Endothelial cell of umbilical vein (primary cell): ENCODE results near the gene CAMK2D. TPM values are rescaled to one million over a fixed set of nuclear protein-coding genes. Genes with fewer than 3 reads are reported as not detected.

Experiments used
- BruUV-seq: library from RNA; stranded (reverse); fragments of 400-500 nt; replicated peaks from 2 replicates; lab custom pipeline; 2021; lab: Mats Ljungman, UMichigan
- CTCF ChIA-PET: fragments of 300-600, 350-600 bp; sonication (Branson Sonifier 250); formaldehyde crosslinking; loops from one replicate; lab custom pipeline; 2021; ENCODE audit warnings: antibody characterized with exemption, inconsistent platforms; lab: Charles Lee
- POLR2A ChIA-PET: fragments of 300-600, 350-600 bp; sonication (Branson Sonifier 250); formaldehyde crosslinking; loops from one replicate; lab custom pipeline; 2021; ENCODE audit warnings: antibody characterized with exemption, inconsistent platforms; lab: Charles Lee
- DNase-seq: peaks from one replicate; pipeline ENCODE4 v3.0.0-alpha.2; 2011; ENCODE audit warnings: low read depth, low spot score
- FAIRE-seq: peaks from 2 replicates; lab custom pipeline; 2011; peaks lifted over from hg19 to GRCh38; lab: Jason Lieb, UNC
- H2AFZ ChIP-seq: 2 replicates; pipeline ENCODE4 v1.6.0; 2012; ENCODE audit warnings: low read depth, low read length, control low read depth, inconsistent platforms
- H3K27ac ChIP-seq: 2 replicates; pipeline ENCODE4 v1.5.1; 2011; ENCODE audit warnings: low read depth, mild to moderate bottlenecking, control low read depth, low read length, moderate library complexity; ENCODE audit not compliant: insufficient read depth
- H3K27me3 ChIP-seq, 2 experiments: 2 replicates each; pipeline versions ENCODE4 v1.6.0 to v1.6.1; 2011; ENCODE audit warnings: low read length in 2 of 2, mixed read lengths in 1 of 2; ENCODE audit not compliant: control insufficient read depth in 2 of 2, insufficient read depth in 2 of 2
- H3K36me3 ChIP-seq, 2 experiments: 2 replicates in 1 of 2; 3 replicates in 1 of 2; pipeline ENCODE4 v1.5.1; 2011; ENCODE audit warnings: low read length in 2 of 2, mild to moderate bottlenecking in 1 of 2, moderate library complexity in 1 of 2; ENCODE audit not compliant: control insufficient read depth in 2 of 2, insufficient read depth in 2 of 2; ENCODE audit errors: extremely low read depth in 1 of 2
- H3K4me1 ChIP-seq: 3 replicates; pipeline ENCODE4 v1.5.1; 2011; ENCODE audit warnings: mild to moderate bottlenecking, low read length; ENCODE audit not compliant: control insufficient read depth, insufficient read depth; ENCODE audit errors: extremely low read depth
- H3K4me2 ChIP-seq: 2 replicates; pipeline ENCODE4 v1.6.1; 2011; ENCODE audit warnings: low read length, control low read depth, mixed read lengths; ENCODE audit not compliant: insufficient read depth
- H3K4me3 ChIP-seq, 3 experiments: fragments of 200-600 bp in 1 of 3; sonication (generic), shearing (Covaris generic) in 1 of 3; replicated peaks in 1 of 3; 2 replicates each; pipeline ENCODE4 v1.5.1; 2011 to 2016; ENCODE audit warnings: control low read depth in 3 of 3, low read length in 3 of 3, mild to moderate bottlenecking in 2 of 3, inconsistent platforms in 1 of 3, low read depth in 1 of 3, moderate library complexity in 1 of 3; ENCODE audit not compliant: insufficient read depth in 1 of 3
- H3K79me2 ChIP-seq: 2 replicates; pipeline ENCODE4 v1.6.0; 2012; ENCODE audit warnings: low read length, inconsistent platforms; ENCODE audit not compliant: control insufficient read depth, insufficient read depth
- H3K9ac ChIP-seq: replicated peaks from 2 replicates; pipeline ENCODE3; 2011; ENCODE audit warnings: low read length, control low read depth; ENCODE audit not compliant: insufficient read depth; ENCODE audit errors: extremely low read depth
- H3K9me1 ChIP-seq: replicated peaks from 3 replicates; pipeline ENCODE4 v1.6.0; 2011; ENCODE audit warnings: mild to moderate bottlenecking, low read length; ENCODE audit not compliant: control insufficient read depth, insufficient read depth; ENCODE audit errors: extremely low read depth
- H3K9me3 ChIP-seq: replicated peaks from 2 replicates; pipeline ENCODE4 v1.5.1; 2012; ENCODE audit warnings: low read length, inconsistent platforms; ENCODE audit not compliant: control insufficient read depth, insufficient read depth
- H4K20me1 ChIP-seq: replicated peaks from 2 replicates; pipeline ENCODE3; 2011; ENCODE audit warnings: mild to moderate bottlenecking, low read length; ENCODE audit not compliant: control insufficient read depth, insufficient read depth; ENCODE audit errors: extremely low read depth
- CTCF ChIP-seq, 2 donors: IDR thresholded peaks; 1 replicate in 1 of 2; 2 replicates in 1 of 2; pipeline ENCODE4 v1.5.1; 2011; ENCODE audit warnings: low read length in 2 of 2, mild to moderate bottlenecking in 2 of 2, moderate library complexity in 2 of 2, control low read depth in 1 of 2, inconsistent platforms in 1 of 2, low read depth in 1 of 2; ENCODE audit not compliant: insufficient read depth in 1 of 2; ENCODE audit errors: extremely low read depth in 1 of 2
- EZH2 ChIP-seq: IDR thresholded peaks from 2 replicates; pipeline ENCODE4 v1.6.1; 2012; ENCODE audit warnings: borderline replicate concordance, low read depth, mild to moderate bottlenecking, moderate library complexity, low read length, inconsistent platforms; ENCODE audit not compliant: severe bottlenecking
- FOS ChIP-seq: IDR thresholded peaks from 2 replicates; pipeline ENCODE4 v1.6.1; 2011; ENCODE audit warnings: mild to moderate bottlenecking, low read length, moderate library complexity, borderline replicate concordance; ENCODE audit not compliant: insufficient read depth
- GATA2 ChIP-seq: IDR thresholded peaks from 2 replicates; pipeline ENCODE4 v1.7.0; 2011; ENCODE audit warnings: low read depth, mild to moderate bottlenecking, moderate library complexity, mixed read lengths, low read length; ENCODE audit not compliant: insufficient read length, insufficient read depth
- JUN ChIP-seq: IDR thresholded peaks from 2 replicates; pipeline ENCODE4 v1.6.1; 2011; ENCODE audit warnings: borderline replicate concordance, low read depth; ENCODE audit not compliant: insufficient read length, insufficient read depth
- MAX ChIP-seq: IDR thresholded peaks from 2 replicates; pipeline ENCODE4 v1.6.1; 2011; ENCODE audit not compliant: insufficient read depth, insufficient read length
- MYC ChIP-seq: IDR thresholded peaks from one replicate; pipeline ENCODE4 v1.6.1; 2011; ENCODE audit warnings: mild to moderate bottlenecking, low read depth, low read length
- POLR2A ChIP-seq: IDR thresholded peaks from 2 replicates; pipeline ENCODE4 v1.6.1; 2012; ENCODE audit warnings: low read depth, mild to moderate bottlenecking, control low read depth, low read length
- POLR2AphosphoS5 ChIP-seq: IDR thresholded peaks from 2 replicates; pipeline ENCODE4 v1.6.1; 2012; ENCODE audit warnings: low read depth, mild to moderate bottlenecking, control low read depth, low read length, moderate library complexity; ENCODE audit not compliant: insufficient read depth
- dilution Hi-C: fragments of 300-500 bp; cut with MboI; formaldehyde crosslinking; loops from one replicate; pipeline ENCODE4 v1.15.0; 2019; ENCODE audit warnings: low sequenced_read_pairs; ENCODE audit not compliant: extremely low pct_ligation_motif_present
- intact Hi-C: fragments of 100-400 bp; cut with micrococcal nuclease; formaldehyde crosslinking; loops from one replicate; pipeline ENCODE4 v1.10.0; 2022
- polyA plus RNA-seq, 4 experiments: library from polyadenylated mRNA; depleted of rRNA in 3 of 4; stranded (reverse) in 3 of 4; unstranded in 1 of 4; fragments of >200 nt; gene quantifications; 2 replicates each; pipeline versions ENCODE4 v1.2.1 to v1.2.3, GENCODE V29; 2011 to 2012; ENCODE audit warnings: missing spikeins in 1 of 4
- total RNA-seq: library from RNA; stranded (reverse); gene quantifications from 2 replicates; pipeline ENCODE4 v1.2.3, GENCODE V29; 2021

CAMK2D gene
- total and polyA plus RNA-seq, 2 donors (not counting 3 experiments of a cell fraction or from before 2014, with no cell fraction given): 10.4 to 30.7 TPM

GRCh38 chr4:113534711-113535110, 226.8 kb downstream of the CAMK2D start:
- no peak for TF ChIP-seq FOS
- no peak for TF ChIP-seq GATA2
- TF ChIP-seq POLR2A: no peak
- no peak for TF ChIP-seq JUN
- no peak for TF ChIP-seq CTCF (IDR thresholded peaks at IDR 0.05; ENCODE audit: extremely low read depth in 1 of 2, insufficient read depth in 1 of 2, low read depth in 1 of 2, low read length in 2 of 2)
- TF ChIP-seq POLR2AphosphoS5: no peak
- no peak for TF ChIP-seq MAX
- TF ChIP-seq MYC: no peak
- TF ChIP-seq EZH2: no peak
- Histone ChIP-seq H3K4me3 (no peak overlapping the region), H2AFZ (no peak overlapping the region), H3K27me3 (no peaks in the 10 kb centered on the region), H3K27ac (no peak overlapping the region), H3K79me2 (no peaks in the 10 kb centered on the region), H3K4me1 (no peaks in the 10 kb centered on the region), H3K4me2 (no peak overlapping the region), H3K9ac (no peak overlapping the region), H3K36me3 (no peaks in the 10 kb centered on the region), H4K20me1 (no peaks in the 10 kb centered on the region), H3K9me3 (no peaks in the 10 kb centered on the region), H3K9me1 (no peaks in the 10 kb centered on the region)
- CTCF ChIA-PET: interaction anchor here (2.1 to 4.1 kb wide), 2 partner anchors 13 to 140 kb away, joined by 9 to 17 read pairs; no protein-coding TSS in a partner anchor
- intact Hi-C loops (no loop called here), dilution Hi-C loops (no loop called here)
- FAIRE-seq (no peak), DNase-seq (no peak)
- BruUV-seq: no TSS peak
- POLR2A ChIA-PET: no interaction called here
